Upper lobe of right lung (tissue), 1 donor: ENCODE data around the gene PAOX. TPM values are rescaled to one million over a fixed set of nuclear protein-coding genes. Genes with fewer than 3 reads are reported as not detected.
A peak's percentile ranks its signal among the peaks of the same experiment; 100 is the strongest.
"Not testable (repeated sequence)": the region's sequence is repeated elsewhere in the genome, so short reads cannot be mapped to it uniquely, and the experiment has no call there.

Source experiments
- ATAC-seq: fragments of 200-7000 bp; cut with Tn5 transposase; one replicate; pipeline ENCODE4 v1.9.1; 2020; ENCODE audit warnings: mild to moderate bottlenecking, moderate library complexity
- DNase-seq: peaks from one replicate; pipeline ENCODE4 v3.0.0-alpha.2; 2020
- H3K27ac ChIP-seq: fragments of 200-600 bp; one replicate; pipeline ENCODE4 v1.8.0; 2022
- H3K27me3 ChIP-seq: fragments of 200-600 bp; one replicate; pipeline ENCODE4 v1.8.0; 2022; ENCODE audit warnings: mild to moderate bottlenecking
- H3K36me3 ChIP-seq: fragments of 200-600 bp; one replicate; pipeline ENCODE4 v1.8.0; 2022
- H3K4me1 ChIP-seq: fragments of 200-600 bp; one replicate; pipeline ENCODE4 v1.8.0; 2022
- H3K4me3 ChIP-seq: fragments of 200-600 bp; one replicate; pipeline ENCODE4 v1.8.0; 2022; ENCODE audit warnings: mild to moderate bottlenecking
- H3K9me3 ChIP-seq: fragments of 200-600 bp; one replicate; pipeline ENCODE4 v1.8.0; 2022
- CTCF ChIP-seq: fragments of 200-600 bp; IDR thresholded peaks from one replicate; pipeline ENCODE4 v1.8.0; 2022; ENCODE audit warnings: antibody characterized with exemption
- intact Hi-C: fragments of 100-400 bp; cut with DNase I; formaldehyde crosslinking; loops from one replicate; pipeline ENCODE4 v1.11.0; 2022
- total RNA-seq: library from RNA; stranded (reverse); fragmentation: NEBNext Ultra II Directional; extraction: Animal tissue kit (Norgen Biotek cat#: 25700); gene quantifications from one replicate; pipeline ENCODE4 v1.2.1, GENCODE V29; 2021
- donor health status: DM: no; HTN: yes; CAD: no; lungs with severe emphysema.

PAOX gene
- total RNA-seq, 1 donor from 2014 or later: 6.0 TPM

- Histone ChIP-seq H3K36me3 (peaks cover 50% of the 10 kb centered on the region), H3K4me3 (no peak overlapping the region), H3K4me1 (peaks cover 11% of the 10 kb centered on the region), H3K9me3 (no peaks in the 10 kb centered on the region), H3K27me3 (no peaks in the 10 kb centered on the region), H3K27ac (no peak overlapping the region)
- intact Hi-C loops: no loop called here
- no peak for DNase-seq
- TF ChIP-seq CTCF: no peak
- ATAC-seq: no peak
These were observed 8.9 kb upstream of the PAOX start for GRCh38 chr10:133370030-133370786.

- no peaks in the 10 kb centered on the region for H3K27me3 ChIP-seq
- H3K27ac ChIP-seq: no peak overlapping the region
- no peak for TF ChIP-seq CTCF
- DNase-seq (no peak), ATAC-seq (no peak)
- H3K9me3 ChIP-seq: no peaks in the 10 kb centered on the region
- peaks cover 31% of the 10 kb centered on the region for H3K36me3 ChIP-seq
- H3K4me3 ChIP-seq: peak overlapping the region; percentile 72
- H3K4me1 ChIP-seq: peaks cover 12% of the 10 kb centered on the region
- intact Hi-C loops: no loop called here
These were observed 6.6 kb upstream of the PAOX start for GRCh38 chr10:133372507-133372906.

GRCh38 chr10:133373174-133374090, 5.6 kb upstream of the PAOX start, which contains the start of gene ECHS1:
TSS of gene ECHS1 (minus strand) at chr10:133373354. CDS start at chr10:133373333, 21 bp downstream.
- peak; percentile 98 for ATAC-seq
- intact Hi-C loops: no loop called here
- H3K9me3 ChIP-seq: no peaks in the 10 kb centered on the region
- H3K4me1 ChIP-seq: peaks cover 19% of the 10 kb centered on the region
- H3K27me3 ChIP-seq: no peaks in the 10 kb centered on the region
- peak; percentile 99 for DNase-seq
- H3K27ac ChIP-seq: peak within 1 kb of the TSS; percentile 83
- H3K36me3 ChIP-seq: peaks cover 25% of the 10 kb centered on the region
- TF ChIP-seq CTCF: no peak
- peak within 1 kb of the TSS; percentile 72 for H3K4me3 ChIP-seq

- Histone ChIP-seq H3K9me3 (no peaks in the 10 kb centered on the region), H3K4me1 (peaks cover 19% of the 10 kb centered on the region), H3K4me3 (no peak overlapping the region), H3K27me3 (no peaks in the 10 kb centered on the region), H3K27ac (no peak overlapping the region), H3K36me3 (peaks cover 4% of the 10 kb centered on the region)
- ATAC-seq (no peak), DNase-seq (no peak)
- intact Hi-C loops: no loop called here
- TF ChIP-seq CTCF: no peak
These were observed 3.5 kb upstream of the PAOX start for GRCh38 chr10:133375357-133376115.

GRCh38 chr10:133376183-133376582, 2.9 kb upstream of the PAOX start:
- H3K27me3 ChIP-seq, H3K36me3 ChIP-seq, ATAC-seq, H3K9me3 ChIP-seq, H3K4me3 ChIP-seq, DNase-seq, intact Hi-C loops, H3K27ac ChIP-seq: not testable (repeated sequence)
- H3K4me1 ChIP-seq: peaks cover 19% of the 10 kb centered on the region
